Nephron progenitor cell (in vitro differentiated cells): ENCODE data around the gene TMCO6.

Experiments
- DNase-seq: peaks from one replicate; pipeline ENCODE4 v3.0.0; 2021
- H3K27ac Mint-ChIP-seq: 2 replicates; pipeline ENCODE4 v1.8.0; 2021; ENCODE audit warnings: mild to moderate bottlenecking, moderate library complexity, mixed read lengths
- H3K27me3 Mint-ChIP-seq: 2 replicates; pipeline ENCODE4 v1.8.0; 2021; ENCODE audit warnings: mild to moderate bottlenecking, low read depth, mixed read lengths; ENCODE audit not compliant: poor library complexity
- H3K36me3 Mint-ChIP-seq: 2 replicates; pipeline ENCODE4 v1.8.0; 2021; ENCODE audit warnings: low read depth, mixed read lengths
- H3K4me1 Mint-ChIP-seq: 2 replicates; pipeline ENCODE4 v1.8.0; 2021; ENCODE audit warnings: mixed read lengths
- H3K4me3 Mint-ChIP-seq: 2 replicates; pipeline ENCODE4 v1.8.0; 2021; ENCODE audit warnings: mild to moderate bottlenecking, moderate library complexity, mixed read lengths
- H3K9me3 Mint-ChIP-seq: 2 replicates; pipeline ENCODE4 v1.8.0; 2021; ENCODE audit warnings: mild to moderate bottlenecking, moderate library complexity, mixed read lengths
- TF ChIP-seq, protein P1 (sequence below): fragments of 200-600 bp; sonication (generic); IDR thresholded peaks from 2 replicates; pipeline ENCODE4 v1.5.0; 2021; ENCODE audit warnings: antibody characterized with exemption

TMCO6 gene

DNA sequence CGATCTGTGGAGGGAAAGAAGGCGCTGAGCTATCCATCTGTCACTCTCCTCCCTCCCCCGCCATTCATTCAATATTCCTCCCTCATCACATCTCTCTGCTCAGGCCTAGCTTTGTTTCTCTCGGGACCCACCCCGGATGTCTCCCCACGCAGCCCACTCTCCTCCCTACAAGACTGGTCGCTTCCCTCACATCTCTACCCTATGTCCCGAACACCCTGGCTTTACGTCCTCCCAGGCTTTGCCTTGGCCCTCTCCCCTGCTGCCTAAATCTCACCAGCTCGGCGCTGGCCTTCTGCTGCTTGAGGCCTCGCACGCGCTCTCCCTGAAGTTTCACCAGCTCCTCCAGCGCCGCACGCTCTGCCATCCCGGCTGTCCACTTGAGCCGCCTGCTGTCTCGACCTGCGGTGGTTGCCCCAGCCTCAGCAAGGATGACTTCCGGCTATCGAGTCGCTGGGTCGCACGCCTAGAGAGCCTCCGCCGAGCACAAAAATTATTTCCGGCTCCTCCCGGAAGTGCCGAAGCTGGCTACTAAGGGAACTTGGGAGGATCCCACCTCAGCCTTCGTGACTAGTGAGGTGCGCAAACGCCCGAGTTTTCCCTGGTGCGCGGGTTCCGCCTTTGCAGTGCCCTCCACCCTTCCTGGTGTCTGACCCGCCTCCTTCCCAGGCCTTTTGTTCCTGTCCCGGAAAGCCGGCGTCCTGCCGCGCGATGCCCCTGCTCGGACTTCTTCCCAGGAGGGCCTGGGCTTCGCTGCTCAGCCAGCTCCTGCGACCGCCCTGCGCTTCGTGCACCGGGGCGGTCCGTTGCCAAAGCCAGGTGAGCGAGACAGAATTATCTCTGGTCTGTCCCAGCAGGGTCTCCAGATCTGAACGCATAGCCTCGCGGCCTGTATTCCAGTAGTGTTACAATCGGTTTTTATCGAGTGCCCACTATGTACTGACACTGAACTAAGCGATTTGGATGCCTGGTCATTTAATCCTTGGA, 52.0 kb downstream of the TMCO6 start, which contains the start of the genes HARS1 and HARS2:
TSS of gene HARS1 (minus strand) at position 430 of the 984 bp plus-strand sequence. CDS start at position 364, 66 bp downstream.
TSS of gene HARS2 (plus strand) at position 515 of the 984 bp plus-strand sequence. CDS start at position 709, 194 bp downstream.
- Mint-ChIP-seq H3K27ac (peak within 1 kb of the TSS; percentile 98), H3K27me3 (peaks cover 3% of the 10 kb centered on the region), H3K36me3 (peaks cover 45% of the 10 kb centered on the region), H3K4me3 (peak within 1 kb of the TSS; percentile 99), H3K9me3 (no peaks in the 10 kb centered on the region), H3K4me1 (peaks cover 37% of the 10 kb centered on the region)
- peak; percentile 86 for DNase-seq
- TF ChIP-seq, protein P1, sequence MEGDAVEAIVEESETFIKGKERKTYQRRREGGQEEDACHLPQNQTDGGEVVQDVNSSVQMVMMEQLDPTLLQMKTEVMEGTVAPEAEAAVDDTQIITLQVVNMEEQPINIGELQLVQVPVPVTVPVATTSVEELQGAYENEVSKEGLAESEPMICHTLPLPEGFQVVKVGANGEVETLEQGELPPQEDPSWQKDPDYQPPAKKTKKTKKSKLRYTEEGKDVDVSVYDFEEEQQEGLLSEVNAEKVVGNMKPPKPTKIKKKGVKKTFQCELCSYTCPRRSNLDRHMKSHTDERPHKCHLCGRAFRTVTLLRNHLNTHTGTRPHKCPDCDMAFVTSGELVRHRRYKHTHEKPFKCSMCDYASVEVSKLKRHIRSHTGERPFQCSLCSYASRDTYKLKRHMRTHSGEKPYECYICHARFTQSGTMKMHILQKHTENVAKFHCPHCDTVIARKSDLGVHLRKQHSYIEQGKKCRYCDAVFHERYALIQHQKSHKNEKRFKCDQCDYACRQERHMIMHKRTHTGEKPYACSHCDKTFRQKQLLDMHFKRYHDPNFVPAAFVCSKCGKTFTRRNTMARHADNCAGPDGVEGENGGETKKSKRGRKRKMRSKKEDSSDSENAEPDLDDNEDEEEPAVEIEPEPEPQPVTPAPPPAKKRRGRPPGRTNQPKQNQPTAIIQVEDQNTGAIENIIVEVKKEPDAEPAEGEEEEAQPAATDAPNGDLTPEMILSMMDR = no peak

DNA sequence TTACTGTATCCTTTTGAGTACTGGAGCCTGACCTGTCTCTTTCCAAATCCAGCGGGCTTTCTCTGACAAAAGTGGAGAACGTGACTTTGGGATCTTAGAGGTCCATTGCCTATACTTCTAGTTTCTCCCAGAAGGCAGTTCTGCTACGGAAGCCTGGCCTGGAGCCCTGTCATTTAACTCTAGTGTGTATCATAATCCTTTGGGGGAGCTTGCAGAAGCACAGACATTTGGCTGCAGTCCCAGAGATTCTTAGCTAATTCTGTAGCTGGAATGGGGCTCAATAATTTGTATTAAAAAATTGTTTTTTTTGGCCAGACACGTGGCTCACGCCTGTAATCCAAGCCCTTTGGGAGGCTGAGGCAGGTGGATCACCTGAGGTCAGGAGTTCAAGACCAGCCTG, 55.0 kb downstream of the TMCO6 start:
- no peak overlapping the region for H3K4me3 Mint-ChIP-seq
- TF ChIP-seq, protein P1 = no peak
- H3K27me3 Mint-ChIP-seq = peaks cover 3% of the 10 kb centered on the region
- peaks cover 63% of the 10 kb centered on the region for H3K36me3 Mint-ChIP-seq
- peaks cover 37% of the 10 kb centered on the region for H3K4me1 Mint-ChIP-seq
- no peaks in the 10 kb centered on the region for H3K9me3 Mint-ChIP-seq
- no peak for DNase-seq
- no peak overlapping the region for H3K27ac Mint-ChIP-seq
